GM19239 (cell line): ENCODE results near the gene PARVB.
A peak's percentile ranks its signal among the peaks of the same experiment; 100 is the strongest.

Experiments
- DNase-seq: peaks from one replicate; pipeline ENCODE4 v3.0.0; 2011; ENCODE audit warnings: low spot score; ENCODE audit not compliant: insufficient read length
- FAIRE-seq: peaks from 2 replicates; lab custom pipeline; 2011; peaks lifted over from hg19 to GRCh38; lab: Jason Lieb, UNC

The PARVB gene

DNA sequence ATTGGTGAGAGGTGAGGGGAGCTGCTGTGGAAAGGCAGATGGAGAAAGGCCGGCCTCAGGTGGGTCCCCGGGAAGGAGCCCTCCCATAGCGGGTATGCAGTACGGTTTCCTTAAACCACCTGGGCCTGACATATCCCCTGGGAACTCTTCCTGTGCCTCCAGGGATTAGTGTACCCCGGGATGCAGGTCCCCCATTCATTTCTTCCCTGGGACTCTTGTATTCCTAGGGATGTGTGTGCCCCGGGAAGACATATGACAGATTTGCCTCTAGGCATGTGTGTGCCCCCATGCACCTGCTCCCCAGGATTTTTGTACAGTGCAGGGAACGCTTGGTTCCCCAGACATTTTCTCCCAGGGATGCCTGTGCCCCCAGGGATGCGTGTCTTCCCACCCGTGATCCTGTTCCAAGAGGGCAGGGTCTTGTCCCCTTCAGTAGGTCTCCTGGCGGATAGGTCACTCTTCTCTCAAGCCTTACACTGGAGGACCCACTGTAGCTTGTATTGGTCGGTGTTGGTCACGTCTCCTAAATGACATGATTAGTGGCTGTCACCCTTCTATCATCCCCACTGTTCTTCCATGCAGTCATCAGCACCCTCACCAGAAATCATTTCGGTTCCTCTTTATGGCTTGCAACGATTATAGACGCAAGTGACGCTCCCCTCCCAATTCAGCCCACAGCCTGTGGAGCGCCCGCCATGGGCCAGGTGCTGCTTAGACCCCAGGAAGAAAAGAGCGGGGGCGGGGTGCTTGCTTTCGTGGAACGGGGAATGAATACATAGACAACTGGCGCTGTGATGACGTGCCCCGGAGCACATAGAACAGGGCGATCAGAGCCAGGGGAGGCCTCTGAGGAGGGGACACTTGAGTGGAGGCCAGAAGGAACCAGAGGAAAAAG lies 1.3 kb downstream of the PARVB start:
- peak; percentile 74 for DNase-seq
- FAIRE-seq, result peak; percentile 98

DNA sequence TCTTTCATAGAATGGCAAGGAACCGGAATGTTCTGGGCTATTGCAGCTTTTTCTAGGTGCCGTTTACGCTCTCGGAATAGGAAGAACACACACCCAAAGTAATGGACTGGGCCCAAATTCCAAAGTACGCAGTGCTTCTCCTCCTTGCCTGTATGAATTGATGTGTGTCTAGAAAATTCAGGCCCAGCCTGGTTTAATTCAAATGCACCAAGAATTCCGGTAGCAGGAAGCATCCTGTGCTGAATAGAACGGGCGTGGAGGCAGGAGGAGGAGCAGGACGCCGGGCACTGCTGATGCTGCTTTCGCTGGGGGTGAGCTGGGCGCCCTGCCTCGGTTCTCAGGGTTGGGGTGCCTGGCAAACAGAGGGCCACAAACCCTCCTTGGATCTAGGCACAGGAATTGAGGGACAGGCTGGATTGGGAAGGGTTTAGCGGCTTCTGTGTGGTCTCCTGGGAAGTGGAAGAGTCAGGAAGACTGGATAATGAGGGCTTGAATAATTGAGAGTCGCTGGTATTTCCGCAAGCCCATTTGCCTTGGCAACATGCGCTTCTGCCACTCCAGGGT lies 2.0 kb downstream of the PARVB start:
- DNase-seq (no peak), FAIRE-seq (no peak)

DNA sequence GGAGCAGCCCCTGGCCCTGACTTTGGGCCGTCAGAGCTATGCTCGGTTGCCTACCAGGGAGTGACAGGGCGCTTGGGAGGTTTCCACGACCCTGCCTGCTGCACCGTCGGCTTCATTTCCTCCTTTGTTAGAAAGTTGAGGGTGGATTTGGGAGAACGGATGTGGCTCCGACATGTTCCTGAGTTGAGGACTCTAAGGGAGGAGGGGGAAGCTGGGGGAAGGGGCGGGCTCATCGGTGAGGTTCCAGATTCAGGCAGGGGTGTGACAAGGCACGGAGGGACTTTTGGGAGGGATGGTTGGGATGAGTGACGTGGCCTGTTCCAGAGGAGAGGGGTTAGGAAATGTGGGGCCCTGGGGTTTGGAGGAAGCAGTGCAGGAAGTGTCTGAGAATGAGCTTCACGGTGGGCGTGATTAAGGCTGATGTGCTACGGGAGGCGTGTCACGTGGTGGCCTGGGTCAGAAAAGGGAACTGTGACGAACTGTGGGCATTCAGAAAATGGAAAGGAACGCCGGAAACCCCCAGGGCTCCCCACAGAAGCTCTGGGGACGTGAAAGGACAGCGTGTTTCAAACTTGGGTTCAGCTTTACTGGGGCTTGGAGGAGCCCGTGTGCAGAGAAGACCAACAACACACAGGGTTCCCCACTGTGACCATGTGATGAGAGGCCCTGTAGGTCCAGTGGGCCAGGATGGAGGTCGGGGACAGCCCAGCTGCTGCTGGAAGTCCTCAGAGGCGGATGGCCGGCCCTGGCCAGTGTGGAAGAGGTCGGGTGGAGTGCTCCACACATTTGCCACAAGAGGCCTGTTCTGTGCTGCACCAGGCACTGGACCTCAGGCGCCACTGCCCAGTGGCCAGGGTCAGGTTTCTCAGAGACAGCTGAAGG lies 2.8 kb downstream of the PARVB start:
- peak; percentile 100 for FAIRE-seq
- peak; percentile 83 for DNase-seq

DNA sequence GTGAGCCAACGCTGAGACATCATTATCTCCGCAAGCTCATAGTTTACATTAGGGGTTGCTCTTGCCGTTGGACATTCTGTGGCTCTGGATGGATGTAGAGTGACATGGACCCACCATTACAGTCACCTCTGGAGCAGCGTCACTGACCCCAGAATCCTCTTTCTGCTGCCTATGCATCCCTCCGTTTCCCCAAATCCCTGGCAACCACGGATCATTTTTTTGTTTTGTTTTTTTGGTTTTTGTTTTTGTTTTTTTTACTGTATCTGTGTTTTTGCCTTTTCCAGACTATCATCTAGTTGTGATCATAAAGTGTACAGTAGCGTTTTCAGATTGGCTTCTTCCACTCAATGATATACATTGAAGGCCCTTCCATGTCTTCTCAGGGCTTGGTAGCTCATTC lies 4.0 kb downstream of the PARVB start:
- DNase-seq (no peak), FAIRE-seq (no peak)

DNA sequence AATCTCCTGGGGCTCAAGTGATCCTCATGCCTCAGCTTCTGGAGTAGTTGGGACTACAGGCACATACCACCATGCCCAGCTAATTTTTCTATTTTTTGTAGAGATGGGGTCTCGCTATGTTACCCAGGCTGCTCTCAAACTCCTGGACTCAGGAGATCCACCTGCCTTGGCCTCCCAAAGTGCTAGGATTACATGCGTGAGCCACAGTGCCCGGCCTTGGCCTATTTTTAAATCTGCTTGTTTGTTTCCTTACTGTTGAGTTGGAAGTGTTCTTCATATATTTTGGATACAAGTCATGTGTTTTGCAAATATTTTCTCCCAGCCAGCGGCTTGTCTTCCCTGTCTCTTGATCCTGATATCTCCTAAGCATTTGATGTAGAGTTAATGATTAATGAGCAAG lies 5.0 kb downstream of the PARVB start:
- FAIRE-seq (no peak), DNase-seq (no peak)

DNA sequence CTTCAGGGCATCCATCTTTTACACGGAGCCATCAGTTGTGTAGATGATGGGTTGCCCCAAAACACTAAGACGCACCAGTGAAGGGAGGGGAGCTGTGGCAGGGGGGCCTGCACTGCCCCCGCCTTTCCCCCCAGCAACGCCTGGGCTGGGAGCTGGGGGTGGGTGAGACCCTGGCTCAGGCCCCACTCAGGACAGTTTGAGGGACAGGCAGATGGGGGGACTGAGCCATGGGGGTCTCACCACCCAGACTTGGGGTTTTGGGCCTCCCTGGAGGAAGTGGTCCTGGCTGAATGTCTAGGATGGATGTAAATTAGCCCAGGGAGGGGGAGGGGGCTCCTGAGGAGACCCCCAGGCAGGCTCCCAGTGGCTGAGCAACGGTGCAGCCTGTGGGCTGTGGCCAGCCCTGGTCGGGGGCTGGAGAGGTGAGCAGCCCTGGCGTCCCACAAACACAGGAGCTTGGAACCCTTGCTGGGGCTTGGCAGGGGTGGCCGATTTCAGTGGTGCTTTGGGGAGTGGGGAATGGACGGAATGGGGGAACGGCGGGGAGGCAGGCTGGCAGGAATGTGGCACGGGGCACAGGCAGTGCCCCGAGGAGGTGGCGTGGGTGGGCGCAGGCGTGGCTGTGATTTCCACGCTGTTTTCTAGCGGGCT lies 6.1 kb downstream of the PARVB start:
- DNase-seq (no peak), FAIRE-seq (no peak)

DNA sequence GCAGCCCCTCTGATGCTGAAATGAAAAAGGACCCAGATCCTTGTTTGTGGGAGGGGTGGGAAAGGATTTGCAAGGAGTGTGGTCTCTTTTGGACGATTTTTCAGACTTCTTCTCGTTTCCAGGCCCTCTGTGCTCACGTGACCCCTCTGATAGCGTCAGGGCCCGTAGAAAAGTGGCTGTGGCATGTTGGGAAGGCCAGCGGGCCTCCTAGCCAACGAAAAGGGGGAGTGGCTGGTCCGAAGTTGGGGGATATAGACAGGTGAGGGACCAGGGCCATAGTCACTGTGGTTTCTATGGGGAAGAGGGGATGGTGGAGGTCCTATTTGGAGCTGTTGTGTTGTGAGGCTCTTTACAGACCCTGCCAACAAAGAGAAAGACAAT lies 6.6 kb downstream of the PARVB start:
- no peak for FAIRE-seq
- no peak for DNase-seq

DNA sequence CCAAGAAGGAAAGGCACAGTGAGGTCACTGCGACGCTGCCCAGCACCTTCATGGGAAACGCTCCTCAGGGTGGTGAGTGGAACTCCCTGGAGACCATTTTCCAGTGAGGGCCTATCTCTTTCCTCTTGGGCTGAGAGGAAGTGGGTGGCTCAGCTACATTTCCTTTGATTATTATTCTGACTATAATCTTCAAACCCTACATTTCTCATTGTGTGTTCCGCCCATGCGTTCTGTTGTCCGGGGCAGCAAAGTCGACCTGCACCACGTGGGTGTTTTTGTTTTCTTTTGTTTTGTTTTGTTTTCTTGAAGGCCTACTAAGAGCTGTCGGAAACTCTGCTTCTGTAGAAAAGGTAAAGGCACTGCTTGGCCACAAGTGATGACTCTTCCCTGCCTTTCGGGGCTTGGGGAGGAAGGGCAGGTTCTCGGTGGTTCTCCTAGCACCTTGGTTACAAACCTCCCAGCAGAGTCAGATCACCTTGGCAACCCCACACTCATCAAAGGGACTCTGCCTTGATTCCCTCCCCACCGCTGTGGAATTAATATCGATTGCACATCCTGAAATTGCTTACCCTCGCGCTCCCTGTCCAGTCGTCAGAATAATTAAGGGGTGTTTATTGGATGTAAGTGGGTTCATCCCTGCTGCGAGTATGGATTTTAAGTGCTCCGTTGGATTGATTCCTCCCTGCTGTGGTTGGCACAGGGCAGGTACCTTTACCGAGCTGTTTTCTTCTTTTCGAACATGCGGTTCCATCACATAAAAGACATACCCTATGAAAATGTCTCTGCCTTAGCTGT lies 7.3 kb downstream of the PARVB start:
- DNase-seq (no peak), FAIRE-seq (no peak)

DNA sequence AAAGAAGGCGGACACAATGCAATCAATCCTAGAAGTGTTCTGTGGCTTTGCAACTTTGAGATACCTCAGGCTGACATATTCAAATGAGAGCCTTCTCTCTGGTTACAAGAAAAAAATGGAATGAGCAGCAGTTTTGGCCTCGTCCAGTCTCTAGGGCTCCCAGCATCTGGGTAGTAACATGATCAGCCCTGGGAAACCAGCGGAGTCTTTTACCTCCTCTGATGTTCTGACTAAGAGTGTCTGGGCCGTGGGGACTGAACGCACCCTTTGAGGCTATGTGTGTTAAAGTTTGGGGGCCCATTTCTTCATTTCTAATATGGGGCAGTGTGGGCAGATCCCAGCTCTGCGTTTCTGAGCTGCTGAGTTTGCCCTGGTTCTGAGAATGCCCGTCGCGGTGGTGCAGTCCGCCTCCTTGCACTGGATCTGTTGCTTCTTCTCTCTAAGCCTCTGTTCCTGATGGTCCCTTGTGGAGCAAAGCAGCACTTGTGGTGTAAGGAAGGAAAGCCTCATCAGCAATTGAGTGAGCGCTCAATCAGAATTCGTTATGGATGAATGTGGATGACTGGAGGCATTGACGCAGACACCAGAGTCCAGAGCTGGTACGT lies 8.1 kb downstream of the PARVB start:
- FAIRE-seq (no peak), DNase-seq (no peak)

DNA sequence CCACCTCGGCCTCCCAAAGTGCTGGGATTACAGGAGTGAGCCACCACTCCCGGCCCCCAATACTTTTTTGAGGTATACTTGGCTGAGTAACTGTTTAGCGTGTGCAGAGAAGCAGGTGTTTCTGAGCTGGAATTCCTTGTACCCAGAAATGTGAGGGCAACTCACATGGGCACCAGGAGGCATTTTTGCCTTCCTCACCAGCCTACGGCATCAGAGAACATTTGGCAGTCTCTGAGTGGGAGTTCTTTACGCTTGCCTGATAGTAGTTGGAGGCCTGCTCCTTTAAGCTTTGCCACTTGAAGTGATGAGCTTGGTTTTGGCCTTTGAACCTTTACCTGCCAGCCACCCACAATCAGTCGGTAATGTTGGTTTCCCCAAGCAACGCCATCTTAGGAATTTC lies 9.2 kb downstream of the PARVB start:
- FAIRE-seq (no peak), DNase-seq (no peak)

DNA sequence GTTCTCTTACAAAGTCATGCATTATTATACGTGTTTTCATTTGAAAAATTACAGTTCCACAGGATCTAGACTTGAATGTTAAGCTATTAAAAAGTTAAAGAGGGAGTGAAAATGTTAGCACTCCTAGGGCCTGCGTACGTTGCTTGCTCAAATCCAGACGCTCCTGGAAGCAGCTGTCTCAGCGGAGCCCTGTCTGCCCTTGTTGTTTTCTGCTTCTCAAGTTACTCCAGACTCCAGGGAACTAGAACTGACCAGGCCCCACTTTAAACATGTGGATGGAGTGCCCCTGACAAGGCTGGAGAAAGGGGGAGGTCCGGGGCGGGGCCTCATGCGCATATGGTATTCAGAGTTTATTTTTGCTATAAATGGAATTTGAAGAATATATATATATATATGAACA lies 9.6 kb downstream of the PARVB start:
- DNase-seq (no peak), FAIRE-seq (no peak)

DNA sequence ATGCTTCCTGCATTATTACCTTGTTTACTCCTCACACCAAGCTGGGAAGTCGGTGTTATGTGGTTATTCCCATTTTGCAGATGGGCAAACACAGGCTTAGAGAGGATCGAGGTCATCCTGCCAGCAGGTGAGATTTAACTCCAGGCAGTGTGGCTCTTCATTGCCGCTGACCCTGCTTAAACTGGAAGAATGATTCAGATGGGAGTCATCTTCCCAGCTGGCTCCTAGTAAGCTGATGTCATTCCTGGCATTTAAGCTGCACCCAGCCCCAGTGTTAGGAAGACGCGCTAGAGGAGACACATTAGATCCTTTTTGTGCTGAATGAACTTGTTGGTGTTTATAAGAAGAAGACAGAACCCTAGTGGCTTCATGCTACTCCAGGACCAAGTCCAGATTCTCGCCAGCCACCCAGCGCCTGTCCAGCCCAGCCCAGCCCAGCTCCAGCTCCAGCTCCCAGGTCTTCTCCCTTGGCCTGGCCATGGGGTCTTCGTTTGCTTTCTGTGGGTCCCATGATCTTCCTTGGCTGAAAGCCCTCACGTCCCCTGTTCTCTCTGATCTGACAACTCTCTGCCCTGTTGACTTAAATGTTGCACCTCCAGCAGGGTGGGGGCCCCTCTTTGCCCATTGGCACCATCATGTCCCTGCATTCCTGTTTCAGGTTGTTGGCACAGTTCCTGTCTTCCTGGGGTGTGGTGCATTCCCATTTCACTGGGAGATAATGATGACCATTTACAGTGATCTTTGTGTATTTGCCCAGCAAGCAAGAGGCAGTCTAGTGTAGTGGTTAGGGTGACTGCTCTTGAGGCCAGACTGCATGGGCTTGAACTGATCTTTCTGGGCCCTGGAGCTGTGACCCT lies 13.6 kb downstream of the PARVB start:
- FAIRE-seq (no peak), DNase-seq (no peak)

DNA sequence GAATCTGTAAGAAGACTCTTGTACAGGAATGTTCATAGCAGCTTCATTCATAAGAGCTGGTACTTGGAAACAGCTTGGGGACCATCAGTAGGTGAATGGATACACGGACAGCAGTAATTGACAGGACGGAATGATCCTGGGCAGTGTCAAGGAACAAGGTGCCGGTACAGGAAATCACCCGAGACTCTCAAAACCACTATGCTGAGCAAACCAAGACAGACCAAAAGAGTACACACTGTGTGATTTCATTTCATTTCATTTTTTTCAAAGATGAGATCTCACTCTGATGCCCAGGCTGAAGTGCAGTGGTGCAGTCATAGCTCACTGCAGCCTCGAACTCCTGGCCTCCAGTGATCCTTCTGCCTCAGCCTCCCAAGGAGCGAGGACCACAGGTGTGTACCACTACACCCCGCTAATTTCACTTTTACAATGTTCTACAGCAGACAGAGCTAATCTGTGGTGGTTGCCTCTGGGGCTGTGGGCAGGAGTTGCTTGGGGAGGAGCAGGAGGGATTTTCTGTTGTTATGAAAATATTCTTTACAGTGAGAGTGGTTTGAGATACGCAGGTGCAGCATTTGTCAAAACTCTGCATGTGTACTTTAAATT lies 15.6 kb downstream of the PARVB start:
- no peak for FAIRE-seq

DNA sequence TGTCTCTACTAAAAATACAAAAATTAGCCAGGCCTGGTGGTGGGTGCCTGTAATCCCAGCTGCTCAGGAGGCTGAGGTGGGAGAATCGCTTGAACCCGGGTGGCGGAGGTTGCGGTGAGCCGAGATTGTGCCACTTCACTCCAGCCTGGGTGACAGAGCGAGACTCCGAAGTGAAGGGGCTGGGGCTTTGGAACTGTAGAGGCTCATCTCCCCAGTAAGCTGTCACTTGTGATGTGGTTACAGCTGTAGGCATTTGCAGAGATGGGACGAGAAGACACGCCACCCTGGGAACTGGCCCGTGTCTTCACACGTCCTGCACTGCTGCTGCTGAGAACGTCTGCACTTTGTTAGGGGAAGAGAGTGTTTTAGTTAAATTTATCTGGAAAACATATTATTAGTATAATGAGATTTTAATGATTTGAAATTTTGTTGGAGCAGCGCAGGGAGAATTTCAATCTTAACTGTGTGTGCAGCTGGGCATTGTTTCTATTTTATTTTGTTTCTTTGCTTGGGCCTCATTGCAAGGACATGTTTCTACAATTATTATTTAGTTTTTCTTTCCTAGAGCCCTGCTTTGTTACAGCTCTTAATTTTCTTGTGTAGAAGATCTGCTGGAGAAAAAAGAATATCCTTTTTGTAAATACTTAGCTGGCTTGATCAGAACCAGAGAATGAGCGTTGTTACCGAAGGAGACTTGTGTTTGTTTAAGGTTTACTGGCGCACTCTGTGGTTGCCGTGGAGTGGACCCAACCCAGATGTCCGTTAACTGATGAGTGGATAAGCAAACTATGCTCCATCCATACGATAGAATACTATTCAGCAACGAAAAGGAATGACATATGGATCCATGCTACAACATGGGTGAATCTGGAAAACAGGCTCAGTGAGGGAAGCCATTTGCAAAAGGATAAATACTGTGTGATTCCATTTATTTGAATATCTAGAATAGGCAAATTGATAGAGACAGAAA lies 18.4 kb downstream of the PARVB start:
- peak; percentile 93 for FAIRE-seq
- no peak for DNase-seq

More for the DNA sequence above, 15.6 kb downstream of the PARVB start:
- DNase-seq, result no peak

DNA sequence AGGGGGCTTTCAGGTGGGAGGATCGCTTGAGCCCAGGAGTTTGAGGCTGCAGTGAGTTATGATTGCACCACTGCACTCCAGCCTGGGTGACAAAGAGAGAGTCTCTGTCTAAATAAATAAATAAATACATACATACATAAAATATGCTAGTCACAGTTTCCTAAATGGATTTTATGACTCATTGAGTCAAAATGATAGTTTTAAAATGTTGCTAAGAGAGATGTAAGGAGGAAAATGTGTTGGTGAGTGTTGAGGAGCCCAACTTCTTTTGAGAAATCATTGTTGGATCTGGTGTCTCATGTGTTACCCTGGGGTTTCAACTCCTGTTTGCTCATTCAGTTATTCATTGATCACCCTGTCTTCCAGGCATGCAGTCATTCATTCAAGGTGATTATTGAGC lies 21.0 kb downstream of the PARVB start:
- FAIRE-seq (no peak), DNase-seq (no peak)

DNA sequence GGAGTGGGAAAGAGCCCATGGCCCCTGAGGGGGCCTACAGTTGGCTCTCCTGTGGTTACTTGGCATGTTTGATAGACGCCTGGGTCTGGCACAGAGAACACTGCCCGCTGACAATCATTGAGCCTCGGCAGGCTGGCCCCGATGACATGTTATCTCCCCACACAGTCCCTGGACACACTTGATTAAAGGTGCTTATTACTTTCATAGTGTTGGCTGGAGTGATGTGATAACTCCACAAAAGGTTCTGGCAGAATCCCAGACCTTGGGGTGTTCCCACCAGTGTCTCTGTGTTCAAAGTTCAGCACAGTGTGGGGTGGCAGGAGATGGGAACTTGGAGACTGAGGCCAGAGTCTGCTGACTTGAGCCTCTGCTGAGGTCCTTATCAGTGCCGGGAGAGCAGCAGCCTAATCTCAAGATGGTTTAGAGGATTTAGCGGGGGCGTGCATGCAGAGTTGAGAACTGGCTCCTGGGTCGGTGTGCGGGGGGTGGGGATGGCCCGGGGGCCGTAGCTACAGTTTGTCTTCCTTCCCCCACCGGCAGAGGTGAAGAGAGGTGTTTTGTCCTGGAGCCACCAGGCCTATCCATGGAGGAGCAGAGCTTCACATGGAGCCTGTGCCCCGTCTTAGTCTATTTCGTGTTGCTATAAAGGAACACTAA lies 22.5 kb downstream of the PARVB start:
- DNase-seq, result no peak
- FAIRE-seq, result no peak
